GM13976 (cell line): ENCODE results near the gene SLC41A2.

Source experiments
- DNase-seq: peaks from one replicate; pipeline ENCODE4 v3.0.0; 2012; ENCODE audit warnings: low spot score
- in situ Hi-C: fragments of 300-500 bp; cut with MboI; formaldehyde crosslinking; loops from one replicate; pipeline ENCODE4 v1.12.0; 2022; ENCODE audit warnings: low sequenced_read_pairs, mixed read lengths, inconsistent platforms; ENCODE audit not compliant: unreplicated experiment
- TF ChIP-seq, protein P1 (sequence below): IDR thresholded peaks from 2 replicates; pipeline ENCODE4 v1.5.1; 2012; ENCODE audit warnings: borderline replicate concordance, mild to moderate bottlenecking; ENCODE audit not compliant: insufficient read depth; ENCODE audit errors: extremely low read depth, missing control alignments, control extremely low read depth

Gene SLC41A2

DNA sequence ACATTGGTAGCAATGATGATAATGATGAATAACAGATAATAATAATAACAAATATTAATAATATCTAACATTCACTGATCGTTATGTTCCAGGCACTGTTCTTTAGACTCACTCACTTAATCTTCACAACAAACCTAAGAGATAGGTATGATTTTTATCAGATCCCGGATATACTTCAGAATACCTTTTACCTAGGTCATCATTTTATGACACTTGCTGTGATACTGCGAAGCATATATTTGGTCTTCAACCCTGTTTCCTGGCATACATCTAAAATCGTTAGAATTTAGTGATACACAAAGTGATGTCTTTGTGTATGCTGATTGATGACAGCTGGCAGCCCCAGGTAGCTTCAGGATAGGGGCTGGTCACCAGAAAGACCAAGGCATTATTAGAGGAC is 46.1 kb downstream of the SLC41A2 start:
- in situ Hi-C loops: no loop called here
- TF ChIP-seq, protein P1, sequence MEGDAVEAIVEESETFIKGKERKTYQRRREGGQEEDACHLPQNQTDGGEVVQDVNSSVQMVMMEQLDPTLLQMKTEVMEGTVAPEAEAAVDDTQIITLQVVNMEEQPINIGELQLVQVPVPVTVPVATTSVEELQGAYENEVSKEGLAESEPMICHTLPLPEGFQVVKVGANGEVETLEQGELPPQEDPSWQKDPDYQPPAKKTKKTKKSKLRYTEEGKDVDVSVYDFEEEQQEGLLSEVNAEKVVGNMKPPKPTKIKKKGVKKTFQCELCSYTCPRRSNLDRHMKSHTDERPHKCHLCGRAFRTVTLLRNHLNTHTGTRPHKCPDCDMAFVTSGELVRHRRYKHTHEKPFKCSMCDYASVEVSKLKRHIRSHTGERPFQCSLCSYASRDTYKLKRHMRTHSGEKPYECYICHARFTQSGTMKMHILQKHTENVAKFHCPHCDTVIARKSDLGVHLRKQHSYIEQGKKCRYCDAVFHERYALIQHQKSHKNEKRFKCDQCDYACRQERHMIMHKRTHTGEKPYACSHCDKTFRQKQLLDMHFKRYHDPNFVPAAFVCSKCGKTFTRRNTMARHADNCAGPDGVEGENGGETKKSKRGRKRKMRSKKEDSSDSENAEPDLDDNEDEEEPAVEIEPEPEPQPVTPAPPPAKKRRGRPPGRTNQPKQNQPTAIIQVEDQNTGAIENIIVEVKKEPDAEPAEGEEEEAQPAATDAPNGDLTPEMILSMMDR: no peak
- no peak for DNase-seq

DNA sequence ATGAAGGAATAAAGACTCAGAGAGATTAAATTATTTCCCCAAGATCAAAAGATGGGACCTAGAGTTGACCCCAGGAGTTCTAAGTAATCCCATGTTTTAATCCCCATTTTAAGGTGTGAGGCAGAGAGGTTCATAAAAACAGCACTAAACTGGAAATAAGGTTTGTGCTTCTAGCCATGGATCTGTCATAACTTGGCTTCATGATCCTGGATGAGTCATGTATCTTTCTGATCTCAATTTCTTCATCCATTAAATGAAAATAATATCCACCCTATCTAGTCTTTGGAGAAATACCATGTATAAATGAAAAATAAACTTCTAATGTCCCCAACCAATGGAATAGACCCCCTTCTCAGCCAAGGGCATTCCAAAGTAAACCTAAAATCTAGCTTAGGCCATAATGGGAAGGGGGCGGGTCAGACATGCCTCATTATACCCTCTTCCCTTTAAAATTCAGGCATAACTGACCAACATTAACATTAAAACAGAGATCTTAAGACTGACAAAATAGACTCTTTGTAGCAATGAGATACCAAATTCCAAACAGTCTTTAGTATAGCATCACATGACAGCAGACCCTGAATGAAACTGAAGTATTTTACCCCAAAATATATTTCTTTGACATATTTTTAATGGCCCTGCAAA is 47.8 kb downstream of the SLC41A2 start:
- no peak for DNase-seq
- TF ChIP-seq, protein P1: no peak
- in situ Hi-C loops: no loop called here

DNA sequence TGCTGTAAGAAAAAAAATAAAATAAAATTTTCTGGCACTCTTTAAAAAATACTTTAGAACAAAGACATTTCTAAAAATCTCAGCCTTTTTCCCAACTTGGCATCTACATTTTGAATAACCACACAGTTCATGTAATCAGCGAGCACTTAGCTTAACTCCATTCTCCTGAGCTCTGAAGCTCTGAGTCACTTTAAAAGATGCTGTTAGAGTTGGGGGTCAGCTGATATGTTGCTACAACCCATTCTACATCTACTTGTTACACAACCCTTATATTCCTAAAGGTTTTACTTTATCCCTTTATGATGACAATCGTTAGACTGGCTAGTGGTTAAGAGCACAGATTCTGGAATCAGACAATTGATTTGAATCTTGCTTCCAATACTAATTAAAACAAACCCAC is 48.3 kb downstream of the SLC41A2 start:
- TF ChIP-seq, protein P1: no peak
- in situ Hi-C loops: no loop called here
- DNase-seq: no peak
